OCI-LY1 (cell line): ENCODE measurements around the gene LDLRAD4.

Experiments used
- H2AFZ ChIP-seq: fragments of 200-600 bp; sonication (generic), shearing (Covaris generic); 2 replicates; pipeline ENCODE4 v1.6.0; 2014; ENCODE audit warnings: antibody characterized with exemption, mild to moderate bottlenecking, low read length
- H3F3A ChIP-seq: fragments of 200-600 bp; sonication (generic), shearing (Covaris generic); 2 replicates; pipeline ENCODE4 v1.6.0; 2014; ENCODE audit warnings: mild to moderate bottlenecking, antibody characterized with exemption, low read length, moderate library complexity; ENCODE audit not compliant: insufficient read depth
- H3K27ac ChIP-seq: fragments of 200-600 bp; sonication (generic); 2 replicates; pipeline ENCODE4 v1.5.1; 2014; ENCODE audit warnings: low read length, mixed run types, mild to moderate bottlenecking, low read depth; ENCODE audit not compliant: poor library complexity, severe bottlenecking
- H3K27me3 ChIP-seq: fragments of 200-600 bp; sonication (generic); 2 replicates; pipeline ENCODE4 v1.6.0; 2014; ENCODE audit warnings: antibody characterized with exemption, mild to moderate bottlenecking, low read length, moderate library complexity; ENCODE audit not compliant: insufficient read depth
- H3K36me3 ChIP-seq: fragments of 200-600 bp; sonication (generic); 2 replicates; pipeline ENCODE4 v1.6.1; 2014; ENCODE audit warnings: mild to moderate bottlenecking, antibody characterized with exemption, low read length, moderate library complexity, mixed read lengths; ENCODE audit not compliant: insufficient read depth
- H3K4me1 ChIP-seq: fragments of 200-600 bp; sonication (generic); 2 replicates; pipeline ENCODE4 v1.5.1; 2014; ENCODE audit warnings: mild to moderate bottlenecking, low read length, moderate library complexity; ENCODE audit not compliant: insufficient read depth, severe bottlenecking
- H3K4me2 ChIP-seq: fragments of 200-600 bp; sonication (generic), shearing (Covaris generic); 2 replicates; pipeline ENCODE4 v1.6.1; 2014; ENCODE audit warnings: low read length
- H3K4me3 ChIP-seq: fragments of 200-600 bp; sonication (generic); 2 replicates; pipeline ENCODE4 v1.5.1; 2014; ENCODE audit warnings: low read length, low read depth, mild to moderate bottlenecking, mixed read lengths; ENCODE audit not compliant: poor library complexity, severe bottlenecking
- H3K79me2 ChIP-seq: fragments of 200-600 bp; shearing (Covaris generic); 2 replicates; pipeline ENCODE4 v1.6.1; 2016; ENCODE audit warnings: mixed run types, low read length, mixed read lengths; ENCODE audit not compliant: insufficient read depth
- H3K9ac ChIP-seq: fragments of 200-600 bp; sonication (generic), shearing (Covaris generic); 2 replicates; pipeline ENCODE4 v1.6.1; 2014; ENCODE audit warnings: mild to moderate bottlenecking, low read length, mixed read lengths
- H3K9me2 ChIP-seq: fragments of 200-600 bp; sonication (generic), shearing (Covaris generic); 2 replicates; pipeline ENCODE4 v1.6.1; 2014; ENCODE audit warnings: low read depth, mild to moderate bottlenecking, low read length, mixed read lengths
- H3K9me3 ChIP-seq: fragments of 200-600 bp; shearing (Covaris generic); 2 replicates; pipeline ENCODE4 v1.6.1; 2014; ENCODE audit warnings: low read length, mixed read lengths
- H4K20me1 ChIP-seq: fragments of 200-600 bp; sonication (generic), shearing (Covaris generic); 2 replicates; pipeline ENCODE4 v1.6.0; 2016; ENCODE audit warnings: mild to moderate bottlenecking, low read length; ENCODE audit not compliant: insufficient read depth
- EZH2 ChIP-seq: fragments of 200-600 bp; sonication (generic), shearing (Covaris generic); IDR thresholded peaks from 2 replicates; pipeline ENCODE4 v1.8.0; 2017; ENCODE audit warnings: borderline replicate concordance, mixed run types, mild to moderate bottlenecking, antibody characterized with exemption, low read length, moderate library complexity, mixed read lengths
- TF ChIP-seq, protein P1 (sequence below): fragments of 200-600 bp; sonication (generic), shearing (Covaris generic); IDR thresholded peaks from 2 replicates; pipeline ENCODE4 v1.5.1; 2017; ENCODE audit warnings: mild to moderate bottlenecking, antibody characterized with exemption, low read length, moderate library complexity, mixed read lengths

Gene LDLRAD4

DNA sequence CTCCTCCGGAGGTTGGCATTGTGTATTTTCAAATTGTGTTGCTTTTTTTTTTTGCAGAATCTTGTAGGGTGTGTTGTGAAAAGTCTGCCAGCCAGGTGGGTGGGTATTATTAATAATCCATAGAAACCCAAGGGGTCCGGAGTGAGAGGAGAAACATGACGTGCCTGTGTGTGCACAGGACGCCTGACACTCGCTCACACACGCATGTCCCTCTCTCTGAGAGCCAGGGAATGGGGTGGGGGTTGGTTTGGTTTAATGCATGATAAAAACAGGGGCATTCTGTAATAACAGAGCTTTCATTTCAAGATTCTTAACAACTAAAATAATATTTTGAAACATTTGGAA, 283.0 kb downstream of the LDLRAD4 start:
- TF ChIP-seq, protein P1, sequence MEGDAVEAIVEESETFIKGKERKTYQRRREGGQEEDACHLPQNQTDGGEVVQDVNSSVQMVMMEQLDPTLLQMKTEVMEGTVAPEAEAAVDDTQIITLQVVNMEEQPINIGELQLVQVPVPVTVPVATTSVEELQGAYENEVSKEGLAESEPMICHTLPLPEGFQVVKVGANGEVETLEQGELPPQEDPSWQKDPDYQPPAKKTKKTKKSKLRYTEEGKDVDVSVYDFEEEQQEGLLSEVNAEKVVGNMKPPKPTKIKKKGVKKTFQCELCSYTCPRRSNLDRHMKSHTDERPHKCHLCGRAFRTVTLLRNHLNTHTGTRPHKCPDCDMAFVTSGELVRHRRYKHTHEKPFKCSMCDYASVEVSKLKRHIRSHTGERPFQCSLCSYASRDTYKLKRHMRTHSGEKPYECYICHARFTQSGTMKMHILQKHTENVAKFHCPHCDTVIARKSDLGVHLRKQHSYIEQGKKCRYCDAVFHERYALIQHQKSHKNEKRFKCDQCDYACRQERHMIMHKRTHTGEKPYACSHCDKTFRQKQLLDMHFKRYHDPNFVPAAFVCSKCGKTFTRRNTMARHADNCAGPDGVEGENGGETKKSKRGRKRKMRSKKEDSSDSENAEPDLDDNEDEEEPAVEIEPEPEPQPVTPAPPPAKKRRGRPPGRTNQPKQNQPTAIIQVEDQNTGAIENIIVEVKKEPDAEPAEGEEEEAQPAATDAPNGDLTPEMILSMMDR = no peak
- TF ChIP-seq EZH2 = no peak
- Histone ChIP-seq H3K9ac (peak overlapping the region; percentile 49), H3K4me3 (peak overlapping the region; percentile 40), H3K36me3 (peaks cover 6% of the 10 kb centered on the region; the same call in 1 of the 2 replicates), H3F3A (no peaks in the 10 kb centered on the region), H3K9me3 (no peaks in the 10 kb centered on the region), H3K4me1 (peaks cover 49% of the 10 kb centered on the region), H3K79me2 (no peaks in the 10 kb centered on the region), H3K27ac (peak overlapping the region; percentile 77), H3K9me2 (no peaks in the 10 kb centered on the region), H3K27me3 (no peaks in the 10 kb centered on the region), H3K4me2 (peak overlapping the region; percentile 56), H4K20me1 (no peaks in the 10 kb centered on the region), H2AFZ (no peak overlapping the region)

DNA sequence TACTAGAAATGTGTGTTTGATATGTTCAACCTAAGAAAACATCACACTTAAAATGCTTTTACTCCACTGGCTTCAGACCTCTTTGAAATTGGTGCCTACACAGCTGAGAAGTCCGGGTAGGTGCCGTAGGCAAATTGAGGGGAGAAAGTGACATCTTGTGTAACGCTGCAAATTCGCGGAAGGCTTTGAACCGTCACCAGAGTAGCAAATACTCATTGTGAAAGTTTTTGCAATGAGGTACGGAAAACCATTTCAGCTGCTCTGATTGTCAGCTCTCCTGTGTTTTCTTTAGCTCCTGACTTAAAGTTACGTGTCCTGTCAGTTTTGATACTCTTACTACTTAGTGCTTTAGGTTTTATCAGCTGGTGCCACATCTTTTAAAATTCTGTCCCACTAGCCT, 283.3 kb downstream of the LDLRAD4 start:
- H4K20me1 ChIP-seq = no peaks in the 10 kb centered on the region
- H3K4me2 ChIP-seq = peak overlapping the region; percentile 56
- H3F3A ChIP-seq = no peaks in the 10 kb centered on the region
- peak overlapping the region; percentile 77 for H3K27ac ChIP-seq
- no peaks in the 10 kb centered on the region for H3K9me2 ChIP-seq
- no peaks in the 10 kb centered on the region for H3K79me2 ChIP-seq
- H3K27me3 ChIP-seq = no peaks in the 10 kb centered on the region
- no peaks in the 10 kb centered on the region for H3K9me3 ChIP-seq
- H2AFZ ChIP-seq = no peak overlapping the region
- peak overlapping the region; percentile 40 for H3K4me3 ChIP-seq
- H3K4me1 ChIP-seq = peaks cover 50% of the 10 kb centered on the region
- peak overlapping the region; percentile 49 for H3K9ac ChIP-seq
- TF ChIP-seq, protein P1 = 0 out of 2 replicates have a peak, but pooled peaks have one; percentile 22
- no peak for TF ChIP-seq EZH2
- H3K36me3 ChIP-seq = peaks cover 6% of the 10 kb centered on the region; the same call in 1 of the 2 replicates

DNA sequence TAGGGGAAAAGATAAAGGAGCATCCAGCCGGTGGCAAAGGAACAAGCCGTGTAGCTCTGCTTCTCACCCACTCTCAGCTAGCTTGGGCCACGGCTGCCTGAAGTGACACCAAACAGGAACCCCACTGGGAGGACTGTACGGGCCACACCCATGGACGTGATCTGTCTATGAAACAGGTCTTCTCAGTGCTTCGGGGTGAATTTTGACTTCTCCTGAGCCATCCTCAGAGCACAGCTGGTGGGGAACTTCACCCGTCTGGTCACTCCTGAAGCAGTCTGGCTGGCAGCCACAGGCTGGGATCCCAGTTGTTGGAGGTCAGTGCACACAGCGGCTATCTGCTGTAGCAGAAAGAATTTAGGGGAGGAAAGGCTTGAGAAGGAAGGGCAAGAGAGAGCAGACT, 284.0 kb downstream of the LDLRAD4 start:
- TF ChIP-seq, protein P1 = no peak
- no peak for TF ChIP-seq EZH2
- peak overlapping the region; percentile 56 for H3K4me2 ChIP-seq
- no peaks in the 10 kb centered on the region for H4K20me1 ChIP-seq
- H3K27me3 ChIP-seq = no peaks in the 10 kb centered on the region
- peaks cover 50% of the 10 kb centered on the region for H3K4me1 ChIP-seq
- no peaks in the 10 kb centered on the region for H3K79me2 ChIP-seq
- H3K9ac ChIP-seq = peak overlapping the region; percentile 38; the same call in 1 of the 2 replicates
- H2AFZ ChIP-seq = no peak overlapping the region
- H3K36me3 ChIP-seq = peaks cover 6% of the 10 kb centered on the region; the same call in 1 of the 2 replicates
- peak overlapping the region; percentile 77 for H3K27ac ChIP-seq
- no peaks in the 10 kb centered on the region for H3F3A ChIP-seq
- H3K9me2 ChIP-seq = no peaks in the 10 kb centered on the region
- no peaks in the 10 kb centered on the region for H3K9me3 ChIP-seq
- H3K4me3 ChIP-seq = peak overlapping the region; percentile 40
